ENCODE data around the gene MCC.

MCC gene

GRCh38 chr5:113434889-113435288, 53.4 kb downstream of the MCC start, which contains the start of gene TSSK1B:
TSS of gene TSSK1B (minus strand) at chr5:113434989. CDS start at chr5:113434839, 150 bp downstream.
- no peak for TF ChIP-seq CTCF (IDR thresholded peaks at IDR 0.05; ENCODE audit: insufficient read depth, low read length, poor library complexity, severe bottlenecking)
- Histone ChIP-seq H3K36me3 (ENCODE audit: control insufficient read depth, insufficient read depth, low read length) (no peaks in the 10 kb centered on the region), H3K4me3 (replicated peaks; ENCODE audit: low read depth, low read length) (no peak within 1 kb of the TSS), H3K27me3 (replicated peaks; ENCODE audit: control insufficient read depth, insufficient read depth, low read length) (no peaks in the 10 kb centered on the region; the same call in 1 of the 2 replicates)
- no peak for DNase-seq (ENCODE audit: extremely low read depth, insufficient read length)

DNA sequence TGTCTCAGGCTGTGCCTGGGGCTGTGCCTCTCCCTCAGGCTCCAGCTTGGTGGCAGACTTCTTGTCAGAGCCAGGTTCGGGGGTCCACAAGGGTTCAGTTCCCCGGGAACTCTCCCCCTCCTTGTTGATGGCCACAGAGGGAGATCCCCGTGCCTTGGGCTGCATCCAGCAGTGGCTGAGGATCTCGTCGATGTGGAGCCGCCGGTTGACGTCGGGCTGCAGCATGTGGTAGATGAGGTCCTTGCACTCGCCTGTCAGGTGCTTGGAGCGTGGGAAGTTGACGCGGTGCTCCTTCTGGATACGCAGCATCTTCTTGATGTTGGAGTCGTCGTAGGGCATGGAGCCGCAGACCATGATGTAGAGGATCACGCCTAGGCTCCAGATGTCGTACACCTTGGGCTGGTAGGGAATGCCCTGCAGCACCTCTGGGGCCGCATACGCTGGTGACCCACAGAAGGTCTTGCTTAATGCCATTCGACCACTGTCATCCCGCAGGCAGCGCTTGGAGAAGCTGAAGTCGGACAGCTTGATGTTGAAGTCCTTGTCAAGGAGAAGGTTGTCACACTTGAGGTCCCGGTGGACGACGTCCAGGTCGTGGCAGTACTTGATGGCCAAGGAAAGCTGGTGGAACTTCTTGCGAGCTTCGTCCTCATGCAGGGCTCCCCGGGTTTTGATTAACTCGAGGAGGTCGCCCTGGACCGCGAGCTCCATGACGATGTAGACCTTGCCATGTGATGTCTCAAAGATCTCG, 54.2 kb downstream of the MCC start:
- Histone ChIP-seq H3K36me3 (ENCODE audit: control insufficient read depth, insufficient read depth, low read length) (no peaks in the 10 kb centered on the region), H3K27me3 (replicated peaks; ENCODE audit: control insufficient read depth, insufficient read depth, low read length) (no peaks in the 10 kb centered on the region), H3K4me3 (replicated peaks; ENCODE audit: low read depth, low read length) (no peak overlapping the region)
- DNase-seq (ENCODE audit: extremely low read depth, insufficient read length): no peak
- TF ChIP-seq CTCF (IDR thresholded peaks at IDR 0.05; ENCODE audit: insufficient read depth, low read length, poor library complexity, severe bottlenecking): no peak

GRCh38 chr5:113433071-113433470, 55.2 kb downstream of the MCC start:
- TF ChIP-seq CTCF (IDR thresholded peaks at IDR 0.05; ENCODE audit: insufficient read depth, low read length, poor library complexity, severe bottlenecking): no peak
- no peak for DNase-seq (ENCODE audit: extremely low read depth, insufficient read length)
- Histone ChIP-seq H3K27me3 (replicated peaks; ENCODE audit: control insufficient read depth, insufficient read depth, low read length) (no peaks in the 10 kb centered on the region), H3K36me3 (ENCODE audit: control insufficient read depth, insufficient read depth, low read length) (no peaks in the 10 kb centered on the region), H3K4me3 (replicated peaks; ENCODE audit: low read depth, low read length) (no peak overlapping the region)

DNA sequence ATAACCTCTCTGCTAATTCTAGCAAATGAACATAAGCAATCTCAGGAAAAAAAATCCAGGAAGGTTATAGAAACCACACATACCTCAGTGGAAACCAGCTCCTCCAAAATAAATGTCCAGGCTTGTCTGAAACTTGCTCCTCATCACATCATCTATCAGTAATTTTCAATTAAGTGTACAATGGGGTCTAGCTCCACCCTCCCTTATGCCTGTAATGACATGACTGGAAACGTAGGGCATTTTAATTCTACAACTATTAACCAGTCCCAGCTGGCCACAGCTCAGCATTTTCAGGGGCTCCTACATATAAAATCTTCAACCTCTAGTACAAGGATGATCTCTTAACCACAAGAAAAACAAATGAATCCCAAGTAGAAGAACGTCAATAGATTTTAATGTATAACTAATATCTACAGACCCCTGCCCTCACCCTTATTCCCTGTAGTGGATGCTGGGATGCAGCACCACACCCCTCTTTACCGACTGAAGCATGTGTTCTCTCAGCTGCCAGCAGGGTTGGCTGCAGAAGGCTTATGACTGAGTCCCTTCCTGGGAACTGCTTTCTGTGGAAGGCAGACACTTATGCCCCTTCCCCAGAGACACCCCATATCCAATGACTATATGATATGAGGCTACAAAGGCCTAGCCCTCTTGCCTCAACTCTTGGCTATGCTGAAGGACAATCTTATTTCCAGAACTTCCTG, 60.2 kb downstream of the MCC start:
- no peak for DNase-seq (ENCODE audit: extremely low read depth, insufficient read length)
- H3K36me3 ChIP-seq (ENCODE audit: control insufficient read depth, insufficient read depth, low read length): no peaks in the 10 kb centered on the region
- no peaks in the 10 kb centered on the region for H3K27me3 ChIP-seq (replicated peaks; ENCODE audit: control insufficient read depth, insufficient read depth, low read length)
- no peak overlapping the region for H3K4me3 ChIP-seq (replicated peaks; ENCODE audit: low read depth, low read length)
- no peak for TF ChIP-seq CTCF (IDR thresholded peaks at IDR 0.05; ENCODE audit: insufficient read depth, low read length, poor library complexity, severe bottlenecking)

DNA sequence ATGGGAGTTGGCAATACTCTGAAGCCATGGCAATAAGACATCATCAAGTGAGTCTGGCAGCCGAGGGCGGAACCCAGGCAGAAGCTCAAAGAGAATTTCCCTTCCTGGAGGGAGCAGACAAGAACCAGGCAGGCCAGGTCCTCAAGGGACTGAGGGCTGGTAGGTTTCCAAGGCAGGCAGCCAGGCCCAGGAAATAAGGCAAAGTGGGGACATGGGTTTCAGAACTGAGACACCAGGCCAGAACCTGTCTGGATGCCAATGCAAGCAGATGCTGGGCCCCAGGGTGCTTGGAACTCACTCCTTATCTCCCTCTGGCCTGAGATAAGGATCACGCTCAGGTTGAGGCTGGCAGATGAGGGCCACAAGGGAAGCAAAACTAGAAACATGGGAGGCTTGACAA, 62.3 kb downstream of the MCC start:
- no peak for TF ChIP-seq CTCF (IDR thresholded peaks at IDR 0.05; ENCODE audit: insufficient read depth, low read length, poor library complexity, severe bottlenecking)
- Histone ChIP-seq H3K4me3 (replicated peaks; ENCODE audit: low read depth, low read length) (no peak overlapping the region), H3K27me3 (replicated peaks; ENCODE audit: control insufficient read depth, insufficient read depth, low read length) (no peaks in the 10 kb centered on the region), H3K36me3 (ENCODE audit: control insufficient read depth, insufficient read depth, low read length) (no peaks in the 10 kb centered on the region)
- DNase-seq (ENCODE audit: extremely low read depth, insufficient read length): no peak

All from GM06990 (cell line).